ENCODE measurements around the gene ALG12.

GRCh38 chr22:49936018-49936972, 18.1 kb upstream of the ALG12 start:
- TF ChIP-seq TP53 (CRISPR knock-in tag; IDR thresholded peaks at IDR 0.05) (no peak), CTCF (IDR thresholded peaks at IDR 0.05) (no peak), CREB1 (CRISPR knock-in tag; IDR thresholded peaks at IDR 0.05) (no peak), ZBTB21 (CRISPR knock-in tag; IDR thresholded peaks at IDR 0.05; ENCODE audit: borderline replicate concordance) (no peak), FOXP1 (CRISPR knock-in tag; IDR thresholded peaks at IDR 0.05; ENCODE audit: borderline replicate concordance) (no peak), PRRX2 (CRISPR knock-in tag; IDR thresholded peaks at IDR 0.05) (no peak), NR3C1 (CRISPR knock-in tag; conservative IDR thresholded peaks at IDR 0.05; ENCODE audit: low read depth) (no peak), ATF3 (CRISPR knock-in tag; conservative IDR thresholded peaks at IDR 0.05) (no peak), MLX (CRISPR knock-in tag; IDR thresholded peaks at IDR 0.05) (no peak), ZNF512 (CRISPR knock-in tag; IDR thresholded peaks at IDR 0.05; ENCODE audit: borderline replicate concordance) (no peak)

All from WTC11 (cell line).